Forelimb muscle (tissue), 1 donor: ENCODE results near the gene GTF3C4. TPM values are rescaled to one million over a fixed set of nuclear protein-coding genes. Genes with fewer than 3 reads are reported as not detected.

Source experiments
- DNase-seq: peaks from one replicate; pipeline ENCODE4 v3.0.0-alpha.2; 2013; ENCODE audit warnings: low read depth
- polyA plus RNA-seq: library from polyadenylated mRNA; unstranded; fragments of 120-200 nt; gene quantifications from one replicate; pipeline ENCODE4 v1.2.1, GENCODE V29; 2013; ENCODE audit not compliant: insufficient read length

GTF3C4 gene
- polyA plus RNA-seq, 1 donor: 13.2 TPM

DNA sequence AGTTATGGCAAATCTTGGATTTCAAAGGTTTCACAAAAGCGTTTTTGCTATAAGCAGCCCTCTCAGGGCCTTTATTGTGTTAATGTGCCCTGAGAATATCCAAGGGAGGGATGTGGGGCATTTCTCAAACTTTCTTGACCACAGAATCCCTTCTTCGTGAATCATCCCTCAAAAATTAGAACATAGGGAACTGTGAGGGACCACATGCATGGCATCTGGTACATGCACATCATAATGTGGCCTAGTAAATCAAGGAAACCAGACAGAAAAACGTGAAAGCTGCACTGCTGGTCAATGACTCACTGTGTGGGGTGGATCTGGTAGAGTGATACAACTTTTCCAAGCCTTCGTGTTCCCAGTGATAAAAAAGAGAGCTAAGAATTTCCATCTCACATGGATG lies 22.9 kb upstream of the GTF3C4 start:
- DNase-seq: no peak

DNA sequence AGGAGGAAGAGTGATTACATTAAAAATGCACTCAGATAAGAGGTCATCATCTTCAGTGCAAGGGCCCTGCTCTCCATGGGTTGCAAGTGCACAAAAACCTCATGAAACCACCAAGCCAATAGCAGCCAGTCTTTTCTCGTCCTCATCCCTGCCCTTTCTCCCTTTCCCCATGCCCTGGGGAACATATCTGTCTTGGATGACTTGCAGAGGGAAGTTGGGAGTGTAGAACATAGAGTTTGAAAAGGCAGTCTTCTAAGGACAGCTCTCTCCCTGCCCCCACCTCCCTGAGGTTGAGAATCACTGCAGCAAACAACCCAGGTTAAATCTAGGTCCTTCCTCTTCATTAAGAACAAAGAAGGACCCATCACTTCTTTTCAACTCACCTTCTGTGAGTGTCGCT lies 22.5 kb upstream of the GTF3C4 start:
- DNase-seq: no peak

- no peak for DNase-seq
These were observed 22.0 kb upstream of the GTF3C4 start for GRCh38 chr9:132648283-132648682.

- no peak for DNase-seq
These were observed 21.6 kb upstream of the GTF3C4 start for GRCh38 chr9:132648685-132649084.

DNA sequence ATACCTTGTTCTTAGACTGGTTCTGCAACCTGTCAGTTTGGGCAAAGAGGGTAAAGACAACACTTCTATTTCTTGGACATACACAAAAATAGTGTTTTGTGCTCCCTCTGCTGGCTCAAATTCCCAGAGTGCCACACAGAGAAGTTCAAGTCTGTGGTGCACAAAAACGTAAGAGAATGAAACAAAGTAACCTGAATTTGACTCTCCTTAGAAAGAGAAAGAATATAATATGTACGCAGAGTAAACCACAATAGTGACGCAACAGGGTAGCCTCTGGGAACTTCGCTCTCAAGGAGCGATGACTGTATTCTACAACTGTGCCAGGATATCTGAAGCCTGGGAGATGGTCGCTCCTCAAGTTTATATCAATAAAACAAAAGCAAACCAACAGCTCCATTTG lies 19.0 kb upstream of the GTF3C4 start:
- no peak for DNase-seq

- DNase-seq: no peak
These were observed 14.0 kb upstream of the GTF3C4 start for GRCh38 chr9:132656299-132656698.

DNA sequence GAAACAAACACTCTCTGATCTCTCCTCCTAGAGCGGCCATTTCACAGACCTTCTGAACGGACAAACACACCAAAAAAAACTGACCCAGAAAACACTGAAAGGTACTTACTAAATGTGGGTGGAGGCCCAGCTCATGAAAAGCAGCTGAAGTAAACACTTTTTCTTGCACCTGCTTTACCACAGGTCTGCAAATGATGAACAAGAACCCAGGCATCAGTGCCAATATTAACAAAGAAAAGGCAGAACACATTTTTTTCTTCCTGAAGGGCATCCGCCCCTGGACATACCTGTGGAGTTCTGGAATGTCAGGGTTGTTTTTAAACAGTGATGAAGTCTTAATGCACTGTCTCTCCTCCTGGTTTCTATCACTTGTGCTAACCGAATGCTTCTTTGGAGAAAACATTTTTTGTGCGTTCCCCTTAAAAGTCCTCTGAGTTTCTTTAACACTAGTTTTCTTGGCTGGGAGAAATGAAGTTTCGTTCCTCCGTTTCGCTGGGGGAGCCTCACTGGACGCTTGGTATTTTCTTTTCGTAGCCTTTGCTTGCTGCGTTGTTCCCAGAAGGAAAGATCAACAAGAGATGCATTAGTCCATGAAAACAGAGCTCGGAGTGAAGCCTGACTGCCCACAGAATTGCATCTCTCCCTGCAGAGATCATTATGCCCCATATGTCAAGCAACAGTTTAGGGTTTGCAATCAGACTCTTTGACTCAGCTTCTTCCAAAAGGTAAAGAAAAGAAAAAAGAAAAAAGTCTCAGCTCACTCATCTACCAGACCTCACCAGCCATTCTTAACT lies 7.9 kb upstream of the GTF3C4 start:
- no peak for DNase-seq

DNA sequence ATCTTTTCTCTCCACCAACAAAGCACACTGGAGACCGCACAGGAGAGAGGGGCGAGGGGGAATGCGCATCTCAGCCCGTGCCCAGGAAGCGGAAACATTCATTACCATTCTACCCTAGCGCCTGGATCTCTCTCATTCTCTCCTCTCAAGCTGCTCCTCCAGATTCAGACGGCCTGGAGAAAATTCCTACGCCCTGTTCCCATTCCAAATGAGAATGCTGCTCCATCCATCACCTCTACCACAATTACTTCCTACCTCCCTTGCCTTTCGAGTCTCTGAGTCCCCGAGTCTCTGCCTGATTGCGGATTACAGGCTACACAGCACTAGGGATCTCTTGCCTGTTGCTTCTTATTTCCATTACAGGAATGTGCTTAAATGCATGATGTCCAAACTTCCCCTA lies 7.1 kb upstream of the GTF3C4 start:
- no peak for DNase-seq

DNA sequence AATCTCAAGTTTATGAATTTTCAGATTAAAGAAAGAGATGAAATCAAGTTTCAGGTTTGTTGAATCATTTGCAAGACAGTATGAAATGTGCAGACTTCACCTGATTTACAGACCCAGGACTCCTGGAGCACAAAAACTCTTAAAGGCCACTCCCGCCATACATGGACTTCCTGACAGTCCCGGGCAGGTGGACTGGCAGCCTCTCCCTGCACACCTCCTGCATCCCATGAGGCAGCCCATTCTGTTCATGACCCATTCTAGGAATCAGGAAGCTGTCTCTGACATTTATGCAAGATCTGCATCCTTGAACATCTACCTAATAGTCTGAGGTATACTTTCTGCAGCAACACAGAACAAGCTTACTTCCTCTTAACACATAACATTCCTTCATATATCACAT lies 6.4 kb upstream of the GTF3C4 start:
- DNase-seq: no peak

GRCh38 chr9:132669319-132669697 lies 956 bp upstream of the GTF3C4 start:
- DNase-seq: no peak

DNA sequence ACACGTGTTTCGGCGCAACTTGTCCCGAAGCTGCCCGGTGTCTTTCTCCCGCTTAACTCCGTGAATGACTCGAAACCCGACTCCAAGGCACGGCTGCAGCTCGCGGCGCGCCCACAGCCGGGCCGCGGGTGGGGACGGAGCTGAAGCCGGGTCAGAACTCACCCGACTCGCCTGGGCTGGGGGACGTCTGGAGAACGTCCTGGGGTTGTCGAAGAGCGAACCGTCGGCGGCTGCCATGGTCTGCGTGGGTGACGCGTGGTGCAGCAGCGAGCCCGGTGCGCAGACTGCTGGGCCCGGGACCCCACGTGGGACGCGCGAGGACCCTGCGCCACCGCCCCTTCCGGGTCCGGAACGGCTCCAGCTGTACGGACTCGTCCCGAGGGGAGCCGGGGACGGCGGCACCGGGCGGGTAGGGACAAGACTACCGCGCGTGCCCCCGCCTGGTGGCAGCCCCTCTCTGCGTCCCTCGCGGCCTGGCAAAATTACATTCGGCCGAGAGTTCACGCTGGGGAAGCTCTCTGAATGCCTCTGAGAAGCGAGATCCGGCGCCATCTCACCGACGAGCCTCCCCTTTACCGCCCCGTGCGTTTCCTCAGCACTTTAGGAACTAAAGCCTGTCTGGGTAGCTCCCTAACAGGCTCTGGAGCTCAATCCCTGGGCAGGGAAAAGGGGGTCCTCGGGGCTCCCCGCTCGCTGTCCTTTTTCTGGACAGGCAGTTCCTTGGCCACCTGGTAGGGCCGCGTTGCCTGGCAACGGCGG lies 387 bp upstream of the GTF3C4 start, which contains the start of gene DDX31:
Gene DDX31 (minus strand): TSS at position 286 of the 759 bp plus-strand sequence. CDS start 49 bp downstream, at position 237.
- no peak for DNase-seq

GRCh38 chr9:132671620-132672412 lies 1.6 kb downstream of the GTF3C4 start:
- DNase-seq: no peak

- no peak for DNase-seq
These were observed 2.1 kb downstream of the GTF3C4 start for GRCh38 chr9:132672413-132672690.

DNA sequence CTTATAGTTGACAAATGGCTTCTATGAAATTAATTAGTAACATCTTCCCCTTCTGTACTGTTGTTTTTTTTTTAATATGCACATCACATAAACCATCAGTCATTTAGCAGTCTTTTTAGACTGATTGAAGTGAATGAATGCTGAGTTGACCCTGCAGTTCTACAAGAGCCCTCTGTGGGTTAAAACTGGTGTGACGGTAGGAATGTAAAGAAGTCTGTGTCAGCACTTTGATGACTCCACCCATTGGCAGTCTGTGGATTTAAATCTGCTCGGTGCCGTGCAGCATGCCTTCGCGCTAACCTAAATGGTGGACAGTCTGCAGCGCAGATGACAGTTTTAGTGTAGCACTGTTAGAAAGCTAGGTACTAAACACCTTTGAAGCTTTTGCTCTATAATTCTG lies 3.1 kb downstream of the GTF3C4 start:
- DNase-seq: no peak

- no peak for DNase-seq
These were observed 4.2 kb downstream of the GTF3C4 start for GRCh38 chr9:132674485-132674884.

DNA sequence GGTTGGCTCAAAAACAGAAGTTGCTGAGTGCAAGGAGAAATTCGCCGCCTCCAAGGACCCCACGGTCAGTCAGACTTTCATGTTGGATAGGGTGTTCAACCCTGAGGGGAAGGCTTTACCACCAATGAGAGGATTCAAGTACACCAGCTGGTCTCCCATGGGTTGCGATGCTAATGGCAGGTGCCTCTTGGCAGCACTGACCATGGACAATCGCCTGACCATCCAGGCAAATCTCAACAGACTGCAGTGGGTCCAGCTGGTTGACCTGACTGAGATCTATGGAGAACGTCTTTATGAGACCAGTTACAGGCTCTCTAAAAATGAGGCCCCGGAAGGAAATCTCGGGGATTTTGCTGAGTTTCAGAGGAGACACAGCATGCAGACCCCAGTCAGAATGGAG lies 7.7 kb downstream of the GTF3C4 start:
- no peak for DNase-seq

- DNase-seq: no peak
These were observed 9.8 kb downstream of the GTF3C4 start for GRCh38 chr9:132679946-132680625.

DNA sequence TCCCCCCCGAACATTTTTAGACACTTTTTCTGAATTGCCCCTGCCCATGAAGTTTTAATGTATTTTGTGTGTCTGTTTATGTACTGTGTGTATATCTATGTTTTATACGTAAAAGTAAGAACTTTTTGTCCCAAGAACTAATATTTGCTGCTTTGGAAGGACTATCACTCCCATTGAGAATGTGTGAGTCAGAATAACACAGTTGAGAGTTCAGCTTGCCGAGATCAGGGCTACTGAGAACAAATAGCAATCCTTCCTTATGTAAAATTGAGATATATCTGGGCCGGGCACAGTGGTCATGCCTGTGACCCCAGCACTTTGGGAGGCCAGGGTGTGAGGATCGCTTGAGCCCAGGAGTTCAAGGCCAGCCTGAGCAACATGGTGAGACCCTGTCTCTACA lies 11.3 kb downstream of the GTF3C4 start:
- no peak for DNase-seq

GRCh38 chr9:132683873-132684272 lies 13.6 kb downstream of the GTF3C4 start:
- no peak for DNase-seq

- no peak for DNase-seq
These were observed 20.4 kb downstream of the GTF3C4 start for GRCh38 chr9:132690696-132691095.

- DNase-seq: no peak
These were observed 23.9 kb downstream of the GTF3C4 start for GRCh38 chr9:132694144-132694543.

- no peak for DNase-seq
These were observed 27.0 kb downstream of the GTF3C4 start for GRCh38 chr9:132697230-132697629.
